MCF 10A (cell line): ENCODE results near the gene EPS8L3. TPM values are rescaled to one million over a fixed set of nuclear protein-coding genes. Genes with fewer than 3 reads are reported as not detected.

Experiments used
- BruUV-seq: library from RNA; stranded (reverse); fragments of 400-500 nt; replicated peaks from 2 replicates; lab custom pipeline; 2021; lab: Mats Ljungman, UMichigan
- CTCF ChIA-PET: fragments of 300-600 bp; sonication (Branson Sonifier 250); formaldehyde crosslinking; extraction: SDS; loops from one replicate; lab custom pipeline; 2021; ENCODE audit warnings: antibody characterized with exemption, inconsistent platforms; lab: Yijun Ruan, JAX
- POLR2A ChIA-PET: fragments of 300-600, 350-650 bp; sonication (Branson Sonifier 250); formaldehyde crosslinking; extraction: SDS; loops from one replicate; lab custom pipeline; 2020; ENCODE audit warnings: antibody characterized with exemption, inconsistent platforms; lab: Yijun Ruan, JAX
- DNase-seq: peaks from one replicate; pipeline ENCODE4 v3.0.0-alpha.2; 2018; ENCODE audit not compliant: unreplicated experiment
- H3K27ac Mint-ChIP-seq: one replicate; pipeline ENCODE4 v1.8.0; 2022; ENCODE audit warnings: mild to moderate bottlenecking, low read depth, mixed read lengths; ENCODE audit not compliant: unreplicated experiment
- H3K27me3 Mint-ChIP-seq: one replicate; pipeline ENCODE4 v1.8.0; 2022; ENCODE audit warnings: mixed read lengths; ENCODE audit not compliant: insufficient read depth, unreplicated experiment
- H3K36me3 Mint-ChIP-seq: one replicate; pipeline ENCODE4 v1.8.0; 2022; ENCODE audit warnings: mild to moderate bottlenecking, moderate library complexity, mixed read lengths; ENCODE audit not compliant: insufficient read depth, unreplicated experiment
- H3K4me1 Mint-ChIP-seq: one replicate; pipeline ENCODE4 v1.8.0; 2022; ENCODE audit warnings: mixed read lengths; ENCODE audit not compliant: insufficient read depth, unreplicated experiment
- H3K4me3 Mint-ChIP-seq: one replicate; pipeline ENCODE4 v1.8.0; 2022; ENCODE audit warnings: mild to moderate bottlenecking, moderate library complexity, mixed read lengths; ENCODE audit not compliant: unreplicated experiment
- H3K9me3 Mint-ChIP-seq: one replicate; pipeline ENCODE4 v1.8.0; 2022; ENCODE audit warnings: mixed read lengths; ENCODE audit not compliant: unreplicated experiment
- intact Hi-C: fragments of 100-400 bp; cut with micrococcal nuclease; formaldehyde crosslinking; loops from 2 replicates; pipeline ENCODE4 v1.14.1; 2022
- total RNA-seq: library from RNA; stranded (reverse); gene quantifications from 2 replicates; pipeline ENCODE4 v1.2.3, GENCODE V29; 2022
- TF ChIP-seq, protein P1 (sequence below): fragments of 200-600 bp; IDR thresholded peaks from one replicate; pipeline ENCODE4 v1.8.0; 2022; ENCODE audit warnings: antibody characterized with exemption, mild to moderate bottlenecking; ENCODE audit not compliant: unreplicated experiment

The EPS8L3 gene
- total RNA-seq, 1 experiment from 2014 or later: not detected

DNA sequence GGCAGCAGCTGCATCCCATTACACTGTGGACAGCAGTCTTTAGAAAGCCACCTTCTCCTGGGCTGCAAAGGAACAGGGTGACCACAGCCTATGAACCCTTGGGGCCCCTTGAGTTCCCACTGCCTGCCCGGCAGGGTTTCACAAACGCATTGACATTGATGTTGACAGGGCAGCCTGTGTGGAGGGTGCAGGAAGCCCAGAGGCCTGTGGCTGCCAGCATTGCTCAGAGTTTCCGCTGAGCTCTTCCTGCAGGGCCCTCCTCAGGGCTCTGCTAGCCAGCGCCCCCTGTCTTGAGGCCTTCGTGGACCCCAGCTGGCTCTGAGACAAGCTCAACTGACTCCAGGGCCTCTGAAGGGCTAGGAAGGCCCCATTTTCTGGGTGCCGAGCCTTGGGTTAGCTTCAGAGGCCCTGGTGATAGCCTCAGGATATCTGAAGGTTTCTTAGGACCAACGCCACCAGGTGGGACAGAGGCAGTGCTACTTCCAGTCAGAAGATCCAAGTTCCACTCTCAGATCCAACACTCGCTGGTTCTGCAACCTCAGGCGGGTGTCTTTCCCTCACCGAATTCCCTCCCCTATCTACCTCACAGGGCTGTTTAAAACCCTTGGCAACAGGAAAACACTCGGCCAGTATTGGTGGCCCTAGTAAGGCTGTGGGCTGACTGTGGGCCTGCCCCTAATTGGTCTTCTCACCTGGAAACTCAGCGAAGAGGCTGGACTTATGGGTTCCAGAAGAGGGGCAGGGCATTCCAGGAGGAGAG is 27.2 kb upstream of the EPS8L3 start:
- no peak for DNase-seq
- ChIA-PET POLR2A (no interaction called here), CTCF (interaction anchor here (0.9 to 25.8 kb wide), 3 partner anchors 14 to 189 kb away, joined by 4 to 969 read pairs (median 11); partner anchors contain the start of gene AHCYL1)
- H3K4me1 Mint-ChIP-seq: peaks cover 22% of the 10 kb centered on the region
- no peak overlapping the region for H3K27ac Mint-ChIP-seq
- no peaks in the 10 kb centered on the region for H3K9me3 Mint-ChIP-seq
- TF ChIP-seq, protein P1, sequence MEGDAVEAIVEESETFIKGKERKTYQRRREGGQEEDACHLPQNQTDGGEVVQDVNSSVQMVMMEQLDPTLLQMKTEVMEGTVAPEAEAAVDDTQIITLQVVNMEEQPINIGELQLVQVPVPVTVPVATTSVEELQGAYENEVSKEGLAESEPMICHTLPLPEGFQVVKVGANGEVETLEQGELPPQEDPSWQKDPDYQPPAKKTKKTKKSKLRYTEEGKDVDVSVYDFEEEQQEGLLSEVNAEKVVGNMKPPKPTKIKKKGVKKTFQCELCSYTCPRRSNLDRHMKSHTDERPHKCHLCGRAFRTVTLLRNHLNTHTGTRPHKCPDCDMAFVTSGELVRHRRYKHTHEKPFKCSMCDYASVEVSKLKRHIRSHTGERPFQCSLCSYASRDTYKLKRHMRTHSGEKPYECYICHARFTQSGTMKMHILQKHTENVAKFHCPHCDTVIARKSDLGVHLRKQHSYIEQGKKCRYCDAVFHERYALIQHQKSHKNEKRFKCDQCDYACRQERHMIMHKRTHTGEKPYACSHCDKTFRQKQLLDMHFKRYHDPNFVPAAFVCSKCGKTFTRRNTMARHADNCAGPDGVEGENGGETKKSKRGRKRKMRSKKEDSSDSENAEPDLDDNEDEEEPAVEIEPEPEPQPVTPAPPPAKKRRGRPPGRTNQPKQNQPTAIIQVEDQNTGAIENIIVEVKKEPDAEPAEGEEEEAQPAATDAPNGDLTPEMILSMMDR: no peak
- H3K27me3 Mint-ChIP-seq: no peaks in the 10 kb centered on the region
- BruUV-seq: no TSS peak
- H3K36me3 Mint-ChIP-seq: no peaks in the 10 kb centered on the region
- intact Hi-C loops: loop anchor here (5.0 kb wide), 1 partner anchor 121 kb away; the partner anchor contains the start of gene CSF1
- no peak overlapping the region for H3K4me3 Mint-ChIP-seq

DNA sequence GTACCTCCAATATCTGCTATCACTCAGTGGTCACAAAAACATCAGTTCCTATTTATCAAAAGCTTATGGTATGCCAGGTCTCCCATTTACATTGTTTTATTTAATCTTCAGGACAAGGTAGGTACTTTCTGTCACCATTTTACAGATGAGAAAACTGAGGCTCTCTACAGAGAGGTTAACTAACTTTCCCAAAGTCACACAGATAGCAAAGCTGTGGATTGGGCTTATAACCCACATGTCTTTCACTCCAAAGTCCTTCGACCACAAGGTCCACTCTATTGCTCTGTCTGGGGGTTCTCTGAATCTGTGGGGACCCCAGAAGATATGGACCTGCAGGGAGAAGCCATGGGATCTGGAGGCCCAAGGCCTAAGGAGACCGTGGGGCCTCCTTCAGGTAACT is 26.6 kb upstream of the EPS8L3 start:
- Mint-ChIP-seq H3K4me1 (peaks cover 22% of the 10 kb centered on the region), H3K27me3 (no peaks in the 10 kb centered on the region), H3K36me3 (no peaks in the 10 kb centered on the region), H3K4me3 (no peak overlapping the region), H3K27ac (no peak overlapping the region), H3K9me3 (no peaks in the 10 kb centered on the region)
- CTCF ChIA-PET: interaction anchor here (0.9 to 25.8 kb wide), 3 partner anchors 14 to 190 kb away, joined by 4 to 969 read pairs (median 11); partner anchors contain the start of gene AHCYL1
- no peak for DNase-seq
- no TSS peak for BruUV-seq
- intact Hi-C loops: loop anchor here (5.0 kb wide), 1 partner anchor 122 kb away; the partner anchor contains the start of gene CSF1
- TF ChIP-seq, protein P1: no peak
- POLR2A ChIA-PET: no interaction called here

DNA sequence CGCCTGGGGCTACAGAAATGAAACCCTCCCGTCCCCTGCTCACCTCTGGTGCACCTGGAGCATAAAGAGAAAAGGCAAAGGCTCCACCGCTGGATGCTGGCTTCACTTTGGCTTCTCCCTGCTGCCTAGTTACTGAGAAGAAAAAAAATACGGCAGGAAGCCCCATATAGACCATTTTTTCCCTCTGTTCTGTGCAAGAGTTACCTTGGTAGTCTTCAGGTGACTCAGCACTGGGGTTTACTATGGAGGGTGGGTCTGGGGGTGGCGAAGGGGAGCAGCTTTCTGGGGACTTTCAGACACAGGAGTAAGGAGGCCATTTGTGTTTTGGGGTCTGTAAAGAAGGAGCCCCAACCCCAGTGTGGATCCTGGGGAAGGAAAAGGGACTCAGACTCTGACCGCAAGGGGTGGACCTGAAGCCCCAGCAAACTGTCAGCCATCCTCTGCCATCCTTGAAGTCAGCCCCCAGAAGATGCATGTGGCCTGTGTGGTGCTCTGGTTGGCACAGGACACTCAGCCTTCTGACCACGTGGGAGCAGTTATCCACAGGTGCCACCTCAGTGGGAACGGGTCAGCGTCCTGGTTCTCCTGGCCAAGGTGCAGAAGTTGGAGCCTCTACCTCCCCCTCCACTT is 25.9 kb upstream of the EPS8L3 start:
- DNase-seq: no peak
- intact Hi-C loops: loop anchor here (5.0 kb wide), 1 partner anchor 123 kb away; the partner anchor contains the start of gene CSF1
- H3K36me3 Mint-ChIP-seq: no peaks in the 10 kb centered on the region
- ChIA-PET POLR2A (no interaction called here), CTCF (interaction anchor here (0.6 to 25.8 kb wide), 5 partner anchors 13 to 191 kb away, joined by 3 to 969 read pairs (median 3); partner anchors contain the start of gene AHCYL1)
- no peaks in the 10 kb centered on the region for H3K9me3 Mint-ChIP-seq
- TF ChIP-seq, protein P1: no peak
- H3K4me3 Mint-ChIP-seq: no peak overlapping the region
- no peak overlapping the region for H3K27ac Mint-ChIP-seq
- no TSS peak for BruUV-seq
- peaks cover 22% of the 10 kb centered on the region for H3K4me1 Mint-ChIP-seq
- H3K27me3 Mint-ChIP-seq: no peaks in the 10 kb centered on the region
